Activated T-cell treated with anti-CD3 and anti-CD28 coated beads, Interleukin-2, amount 50 U/mL, for 72 hours (primary cell): ENCODE results near the gene EPHA2. TPM values are rescaled to one million over a fixed set of nuclear protein-coding genes. Genes with fewer than 3 reads are reported as not detected.
"Not testable (repeated sequence)": the region's sequence is repeated elsewhere in the genome, so short reads cannot be mapped to it uniquely, and the experiment has no call there.

ENCODE experiments used
- ATAC-seq, 2 donors: fragments of 150-1000 bp; cut with Tn5 transposase; replicated peaks in 1 of 2; 2 replicates each; pipeline ENCODE4 v1.10.0; 2021; ENCODE audit warnings: moderate library complexity in 2 of 2, mild to moderate bottlenecking in 1 of 2
- DNase-seq, 2 donors: peaks; one replicate each; pipeline ENCODE4 v3.0.0; 2021 to 2022; ENCODE audit warnings: mixed read lengths in 1 of 2
- H3K27ac Mint-ChIP-seq: one replicate; pipeline ENCODE4 v1.8.0; 2022; ENCODE audit warnings: mild to moderate bottlenecking, moderate library complexity, mixed read lengths
- H3K27me3 Mint-ChIP-seq: one replicate; pipeline ENCODE4 v1.8.0; 2022; ENCODE audit warnings: low read depth, mixed read lengths
- H3K36me3 Mint-ChIP-seq, 2 donors: one replicate each; pipeline ENCODE4 v1.8.0; 2022; ENCODE audit warnings: mixed read lengths in 2 of 2, mild to moderate bottlenecking in 1 of 2; ENCODE audit not compliant: insufficient read depth in 2 of 2
- H3K4me1 Mint-ChIP-seq: one replicate; pipeline ENCODE4 v1.8.0; 2022; ENCODE audit warnings: low read depth, mixed read lengths
- H3K4me3 Mint-ChIP-seq, 2 donors: one replicate each; pipeline ENCODE4 v1.8.0; 2022; ENCODE audit warnings: mild to moderate bottlenecking in 2 of 2, mixed read lengths in 2 of 2, moderate library complexity in 2 of 2
- H3K9me3 Mint-ChIP-seq, 2 donors: one replicate each; pipeline ENCODE4 v1.8.0; 2022; ENCODE audit warnings: mixed read lengths in 2 of 2
- total RNA-seq, 2 donors: library from RNA; stranded (reverse); gene quantifications; one replicate each; pipeline ENCODE4 v1.2.3, GENCODE V29; 2022

EPHA2 gene
- total RNA-seq, 2 donors from 2014 or later = 0.43 TPM; not detected in 1

DNA sequence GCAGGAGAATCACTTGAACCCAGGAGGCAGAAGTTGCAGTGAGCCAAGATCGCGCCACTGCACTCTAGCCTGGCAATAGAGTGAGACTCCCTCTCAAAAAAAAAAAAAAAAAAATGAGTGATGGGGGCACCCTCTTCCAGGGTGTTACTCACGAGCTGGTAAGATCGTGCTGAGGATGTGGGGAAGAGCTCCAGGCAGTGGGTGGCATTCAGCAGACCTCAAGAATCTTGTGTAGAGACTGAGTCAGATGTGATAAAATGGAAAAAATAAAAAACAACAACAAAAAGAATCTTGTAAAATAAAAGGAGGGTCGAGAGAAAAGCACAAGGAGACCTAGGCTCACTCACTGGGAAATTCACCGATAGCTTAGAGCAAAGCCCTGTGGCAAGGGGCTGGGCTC, 38.5 kb downstream of the EPHA2 start:
- H3K9me3 Mint-ChIP-seq = no peaks in the 10 kb centered on the region
- H3K36me3 Mint-ChIP-seq = no peaks in the 10 kb centered on the region
- H3K4me1 Mint-ChIP-seq = peaks cover 5% of the 10 kb centered on the region
- H3K27me3 Mint-ChIP-seq = no peaks in the 10 kb centered on the region
- DNase-seq (no peak), ATAC-seq (no peak)
- no peak overlapping the region for H3K27ac Mint-ChIP-seq
- no peak overlapping the region for H3K4me3 Mint-ChIP-seq

DNA sequence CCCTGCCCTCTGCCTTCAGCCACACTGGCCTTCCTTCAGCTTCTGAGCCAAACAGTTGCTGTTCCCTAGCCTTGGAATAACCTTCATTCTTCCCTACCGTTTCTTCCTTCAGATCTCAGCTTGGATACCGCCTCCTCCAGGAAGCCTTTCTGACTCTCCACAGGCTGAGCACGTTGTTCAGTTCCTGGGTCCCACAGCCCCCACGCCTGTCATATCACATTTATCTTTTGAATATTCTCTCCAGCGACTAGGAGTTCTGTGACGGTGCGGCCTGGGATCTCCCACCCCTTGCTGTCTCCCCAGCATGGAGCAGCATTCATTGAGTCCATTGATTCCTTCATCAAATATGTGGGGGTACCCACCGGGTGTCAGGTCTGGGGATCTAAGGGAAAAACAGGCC, 39.2 kb downstream of the EPHA2 start:
- DNase-seq = no peak
- ATAC-seq = no peak
- Mint-ChIP-seq H3K4me1 (peaks cover 5% of the 10 kb centered on the region), H3K4me3 (no peak overlapping the region), H3K27me3 (no peaks in the 10 kb centered on the region), H3K36me3 (no peaks in the 10 kb centered on the region), H3K27ac (no peak overlapping the region), H3K9me3 (no peaks in the 10 kb centered on the region)

DNA sequence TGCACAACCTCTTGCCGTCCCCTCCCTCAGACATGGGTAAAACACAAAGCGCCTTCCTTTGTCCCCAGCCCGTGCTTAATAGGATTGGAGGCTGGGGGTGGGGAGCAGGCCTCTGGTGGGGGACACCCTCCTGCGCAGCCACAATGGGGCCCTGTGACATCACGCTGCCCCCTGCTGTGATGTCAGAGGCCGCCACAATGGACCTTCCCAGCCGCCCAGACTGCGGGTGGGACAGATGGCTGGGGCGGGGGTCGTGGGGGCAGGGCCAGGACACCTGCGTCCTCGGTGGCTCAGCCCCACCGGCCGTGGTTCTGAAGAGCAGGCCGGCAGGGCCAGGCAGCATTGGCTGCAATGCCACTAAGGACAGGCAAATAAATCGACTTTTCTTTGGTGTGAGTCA, 39.9 kb downstream of the EPHA2 start:
- DNase-seq (no peak), ATAC-seq (no peak)
- no peaks in the 10 kb centered on the region for H3K9me3 Mint-ChIP-seq
- H3K4me1 Mint-ChIP-seq = peaks cover 5% of the 10 kb centered on the region
- no peak overlapping the region for H3K27ac Mint-ChIP-seq
- no peaks in the 10 kb centered on the region for H3K27me3 Mint-ChIP-seq
- no peak overlapping the region for H3K4me3 Mint-ChIP-seq
- no peaks in the 10 kb centered on the region for H3K36me3 Mint-ChIP-seq

DNA sequence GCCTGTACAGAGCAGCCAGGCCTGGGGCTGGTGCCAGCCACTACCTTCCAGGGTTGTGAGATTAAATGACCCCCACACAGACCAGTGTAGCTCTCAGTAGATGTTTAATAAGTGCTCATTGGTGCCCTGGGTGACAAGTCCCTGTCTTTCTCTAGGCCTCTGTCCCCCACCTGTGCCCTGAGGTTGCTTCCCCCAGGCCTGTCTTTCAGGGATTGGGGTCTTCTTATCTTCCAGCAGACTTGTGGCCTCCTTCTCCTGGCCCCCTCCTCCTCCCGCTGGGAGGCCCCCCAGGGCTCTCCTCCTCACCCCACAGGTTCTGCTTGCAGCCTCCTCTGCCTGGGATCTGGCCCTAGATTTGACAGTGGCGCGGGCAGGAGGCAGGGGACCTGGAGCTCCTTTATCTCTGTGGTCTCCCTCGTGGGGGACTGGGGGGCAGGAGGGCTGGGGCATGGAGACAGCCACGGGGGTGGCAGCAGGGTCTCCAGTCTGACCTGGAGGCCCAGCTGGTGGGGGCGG, 40.3 kb downstream of the EPHA2 start:
- DNase-seq (no peak), ATAC-seq (no peak)
- Mint-ChIP-seq H3K9me3 (no peaks in the 10 kb centered on the region), H3K4me3 (no peak overlapping the region), H3K4me1 (peaks cover 5% of the 10 kb centered on the region), H3K27ac (no peak overlapping the region), H3K36me3 (no peaks in the 10 kb centered on the region), H3K27me3 (no peaks in the 10 kb centered on the region)

DNA sequence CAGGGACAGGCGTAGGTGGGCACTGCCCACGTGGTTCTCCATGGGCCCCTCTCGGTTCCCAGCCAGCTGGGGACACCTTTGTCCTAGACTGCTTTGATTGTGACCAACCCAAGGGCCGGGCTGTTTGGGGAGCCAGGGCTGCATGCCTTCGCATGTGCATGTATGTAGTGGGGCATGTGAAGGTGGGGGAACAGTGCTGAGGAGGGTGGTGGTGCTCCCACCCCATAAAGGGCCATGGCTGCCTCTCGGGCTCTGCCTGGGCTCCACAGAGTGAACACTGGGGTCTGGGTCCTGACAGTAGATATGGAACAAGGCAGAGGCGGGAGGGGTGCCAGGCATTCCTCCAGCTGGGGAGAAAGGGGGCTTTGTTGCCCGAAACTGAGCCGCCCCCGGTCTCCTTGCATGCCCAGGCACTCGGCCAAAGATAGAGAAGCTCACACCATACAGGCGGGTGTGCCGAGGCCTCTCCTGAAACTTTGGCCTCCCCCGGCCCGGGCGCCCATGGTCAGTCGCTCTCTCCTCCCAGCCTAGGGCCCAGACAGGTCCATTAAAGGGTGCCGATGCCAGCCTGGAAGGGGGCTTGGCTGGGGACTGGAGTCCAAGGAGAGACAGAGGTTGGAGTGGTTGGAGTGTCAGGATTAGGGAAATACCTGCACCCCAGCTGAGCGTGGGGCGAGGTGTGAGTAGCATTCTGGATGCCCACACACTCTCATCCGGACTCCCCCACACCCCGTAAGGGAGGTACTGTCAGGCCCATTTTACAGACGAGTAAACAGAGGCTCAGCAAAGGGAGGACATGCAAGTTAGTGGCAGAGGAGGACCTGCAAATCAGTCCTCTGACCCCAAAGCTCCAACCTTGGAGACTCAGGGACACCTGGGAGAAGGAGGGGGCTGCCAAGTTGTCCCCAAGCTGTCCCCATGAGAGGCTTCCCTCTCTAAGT, 41.1 kb downstream of the EPHA2 start:
- no peaks in the 10 kb centered on the region for H3K9me3 Mint-ChIP-seq

DNA sequence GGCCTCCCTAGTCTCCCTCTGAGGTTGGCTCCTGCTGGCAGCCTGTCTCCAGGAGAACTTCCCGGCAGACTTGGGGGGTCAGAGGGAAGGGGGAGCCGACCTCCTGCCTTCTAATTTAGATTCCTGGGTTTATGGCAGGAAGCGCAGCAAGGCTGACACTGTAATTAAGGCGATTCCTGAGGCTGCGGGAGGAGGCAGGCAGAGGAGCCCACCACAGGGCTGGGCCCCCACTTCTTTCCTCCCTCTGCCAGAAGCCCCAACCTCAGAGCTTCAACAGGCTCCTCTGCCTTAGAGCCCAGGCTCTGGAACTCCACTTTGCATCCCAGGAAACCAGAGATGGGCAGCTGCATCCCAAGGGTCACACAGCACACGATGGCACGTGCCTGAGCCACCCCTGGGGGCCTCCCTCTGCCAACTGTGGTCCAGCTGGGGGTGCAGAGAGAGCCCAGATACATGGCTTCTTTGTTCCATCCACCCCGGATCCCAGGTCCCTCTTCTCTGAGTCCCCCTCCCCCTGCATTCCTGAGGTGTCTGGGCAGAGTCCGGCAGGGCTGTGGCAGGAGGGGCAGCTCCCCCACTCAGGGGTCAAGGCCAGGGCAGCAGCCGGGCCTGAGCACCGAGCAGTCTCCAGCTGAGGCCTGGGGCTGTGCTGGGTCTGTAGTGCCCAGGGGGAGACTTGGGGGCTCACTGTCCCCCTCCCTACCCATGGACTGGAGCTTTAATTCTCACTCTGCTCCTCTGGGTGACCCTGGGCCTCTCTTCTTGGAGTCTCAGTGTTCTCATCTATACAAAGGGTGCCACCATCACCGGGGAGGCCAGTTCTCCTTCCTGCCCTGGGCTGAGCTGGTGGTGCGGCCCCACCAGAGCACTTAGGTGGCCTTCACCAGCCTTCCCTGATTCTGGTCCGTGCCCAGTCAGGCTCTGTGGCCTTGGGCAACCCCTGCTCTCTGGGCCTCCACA, 43.0 kb downstream of the EPHA2 start:
- Mint-ChIP-seq H3K27ac (no peak overlapping the region), H3K36me3 (peaks cover 0 to 3% of the 10 kb centered on the region in 2 donors), H3K4me3 (no peak overlapping the region), H3K9me3 (peaks cover 0 to 3% of the 10 kb centered on the region in 2 donors), H3K27me3 (no peaks in the 10 kb centered on the region), H3K4me1 (peaks cover 5% of the 10 kb centered on the region)
- ATAC-seq (no peak), DNase-seq (no peak)

More for the DNA sequence above, 41.1 kb downstream of the EPHA2 start:
- Mint-ChIP-seq H3K4me1 (peaks cover 5% of the 10 kb centered on the region), H3K27me3 (no peaks in the 10 kb centered on the region), H3K36me3 (no peaks in the 10 kb centered on the region), H3K4me3 (no peak overlapping the region), H3K27ac (no peak overlapping the region)
- ATAC-seq = no peak
- DNase-seq = no peak

DNA sequence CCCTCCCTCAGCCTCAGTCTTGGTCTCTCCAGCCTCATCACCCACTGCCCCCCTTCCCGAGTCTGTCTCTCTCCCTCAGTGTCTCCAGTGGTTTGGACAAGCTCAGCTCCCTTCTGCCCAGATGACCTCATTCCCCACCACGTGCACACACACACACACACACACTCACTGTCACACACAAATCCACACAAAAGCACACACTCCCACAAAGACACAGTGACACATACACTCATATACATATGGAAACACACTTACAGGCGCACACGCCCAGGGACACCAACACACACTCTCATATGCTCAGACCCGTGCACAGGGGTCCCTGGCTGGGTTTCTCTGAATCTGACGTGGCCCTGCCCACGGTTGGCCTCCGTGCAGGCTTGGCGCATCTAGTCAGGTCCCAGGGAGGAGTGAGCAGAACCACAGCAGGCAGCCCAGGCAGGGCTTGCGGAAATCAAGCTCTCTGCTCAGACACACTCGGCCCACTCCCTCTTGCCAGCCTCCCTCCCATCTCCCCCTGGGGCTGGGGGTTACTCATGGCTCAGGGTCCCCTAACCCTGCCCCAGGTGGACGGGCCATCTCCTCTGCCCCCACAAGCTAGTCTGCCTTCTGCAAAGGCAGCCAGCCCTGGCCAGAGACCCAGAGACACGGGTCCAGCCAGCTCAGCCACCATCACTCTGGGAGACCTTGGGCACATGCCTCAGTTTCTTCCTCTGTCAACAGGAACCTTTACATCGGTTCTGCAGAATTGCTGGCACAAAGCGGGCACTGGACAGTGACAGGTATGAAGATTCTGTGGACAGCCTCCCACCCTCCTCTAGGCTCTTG, 43.9 kb downstream of the EPHA2 start:
- ATAC-seq (no peak), DNase-seq (no peak)
- H3K9me3 Mint-ChIP-seq = peaks cover 2 to 3% of the 10 kb centered on the region in 2 donors
- H3K4me1 Mint-ChIP-seq = no peaks in the 10 kb centered on the region
- no peak overlapping the region for H3K4me3 Mint-ChIP-seq
- peaks cover 2 to 3% of the 10 kb centered on the region in 2 donors for H3K36me3 Mint-ChIP-seq
- no peaks in the 10 kb centered on the region for H3K27me3 Mint-ChIP-seq
- no peak overlapping the region for H3K27ac Mint-ChIP-seq

DNA sequence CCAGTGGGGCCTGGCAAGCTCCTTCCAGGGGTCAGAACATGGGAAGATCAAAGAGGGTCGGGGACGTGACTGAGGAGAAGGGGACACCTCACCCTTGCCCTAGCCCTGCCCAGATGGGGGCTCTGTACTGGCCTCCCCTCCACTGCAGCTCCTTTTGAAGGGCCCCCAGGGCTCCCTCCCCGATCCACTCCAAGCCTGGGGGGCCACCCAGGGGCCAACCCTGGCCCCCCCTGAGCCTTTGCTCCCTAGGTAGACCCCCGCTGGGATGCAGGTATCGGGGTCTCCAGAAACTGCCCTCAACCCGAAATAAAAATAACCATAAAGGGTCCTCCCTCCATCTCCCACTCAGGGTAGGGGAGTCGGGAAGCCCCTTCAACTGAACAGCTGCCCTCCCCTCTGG, 45.0 kb downstream of the EPHA2 start:
- Mint-ChIP-seq H3K4me3 (no peak overlapping the region), H3K27ac (no peak overlapping the region), H3K36me3 (peaks cover 2 to 3% of the 10 kb centered on the region in 2 donors), H3K4me1 (no peaks in the 10 kb centered on the region), H3K9me3 (peaks cover 3 to 5% of the 10 kb centered on the region in 2 donors), H3K27me3 (peaks cover 6% of the 10 kb centered on the region)
- DNase-seq = no peak
- ATAC-seq = no peak

DNA sequence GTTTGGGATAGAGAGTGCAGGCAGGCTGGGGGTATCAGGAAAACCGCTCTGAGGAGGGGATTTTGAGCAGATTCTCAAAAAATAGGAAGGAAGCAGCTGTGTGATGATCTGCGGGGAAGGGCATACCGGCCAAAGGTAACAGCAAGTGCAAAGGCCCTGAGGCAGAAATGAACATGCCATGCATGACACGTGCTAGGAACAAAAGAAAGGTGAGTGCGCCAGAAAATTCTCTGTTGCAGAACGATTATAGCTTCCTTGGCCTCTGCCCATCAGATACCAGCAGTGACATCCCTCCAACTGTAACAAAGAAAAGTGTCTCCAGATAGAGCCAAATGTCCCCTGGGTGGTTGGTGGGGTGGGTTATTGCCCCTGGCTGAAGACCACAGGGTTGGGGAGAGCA, 45.4 kb downstream of the EPHA2 start:
- no peak for ATAC-seq
- Mint-ChIP-seq H3K9me3 (peaks cover 3 to 5% of the 10 kb centered on the region in 2 donors), H3K4me1 (no peaks in the 10 kb centered on the region), H3K27ac (no peak overlapping the region), H3K4me3 (no peak overlapping the region), H3K27me3 (peaks cover 6% of the 10 kb centered on the region), H3K36me3 (peaks cover 2 to 3% of the 10 kb centered on the region in 2 donors)
- no peak for DNase-seq

DNA sequence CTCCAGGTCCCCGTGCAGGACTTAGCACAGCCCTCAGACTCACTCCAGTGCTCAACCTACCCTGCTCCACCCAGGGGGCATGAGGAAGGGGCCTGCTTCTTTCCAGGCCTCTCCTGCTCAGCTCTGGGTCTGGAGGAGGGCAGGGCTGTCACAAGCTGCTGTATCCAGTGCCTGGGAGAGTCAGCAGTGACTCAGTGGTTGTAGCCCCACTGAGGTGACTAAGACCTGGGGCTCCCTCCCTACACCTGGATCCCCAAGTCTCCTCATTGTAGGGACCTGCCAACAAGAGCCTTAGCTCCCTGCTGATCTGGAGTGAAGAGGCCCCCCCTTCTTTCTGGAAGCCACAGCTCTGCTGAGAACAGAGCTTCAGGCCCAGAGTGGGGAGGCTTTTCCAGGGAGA, 46.3 kb downstream of the EPHA2 start:
- H3K27me3 Mint-ChIP-seq = peaks cover 6% of the 10 kb centered on the region
- ATAC-seq (no peak), DNase-seq (no peak)
- H3K4me3 Mint-ChIP-seq = no peak overlapping the region
- no peaks in the 10 kb centered on the region for H3K4me1 Mint-ChIP-seq
- peaks cover 3 to 5% of the 10 kb centered on the region in 2 donors for H3K9me3 Mint-ChIP-seq
- peaks cover 2 to 3% of the 10 kb centered on the region in 2 donors for H3K36me3 Mint-ChIP-seq
- no peak overlapping the region for H3K27ac Mint-ChIP-seq

DNA sequence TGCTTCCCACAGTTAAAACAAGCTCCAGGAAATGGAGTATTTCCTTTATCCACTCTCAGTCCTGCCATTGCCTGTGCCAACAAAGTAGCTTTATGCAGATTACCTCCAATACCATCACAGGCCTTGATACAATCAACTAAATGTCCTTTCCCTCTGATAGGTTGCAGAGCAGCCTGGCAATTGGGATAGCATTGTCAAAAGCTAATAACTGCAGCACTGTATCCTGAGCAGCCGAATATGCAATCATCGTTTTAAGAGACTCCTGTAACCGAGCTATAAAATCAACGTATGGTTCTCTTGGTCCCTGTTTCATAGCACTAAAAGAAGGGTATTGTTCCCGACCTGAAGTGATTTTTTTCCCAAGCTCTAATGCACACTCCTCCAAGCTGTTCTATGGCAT, 48.8 kb downstream of the EPHA2 start:
- not testable (repeated sequence) for H3K4me3 Mint-ChIP-seq, H3K27me3 Mint-ChIP-seq, ATAC-seq, H3K4me1 Mint-ChIP-seq, DNase-seq, H3K27ac Mint-ChIP-seq, H3K9me3 Mint-ChIP-seq, H3K36me3 Mint-ChIP-seq

DNA sequence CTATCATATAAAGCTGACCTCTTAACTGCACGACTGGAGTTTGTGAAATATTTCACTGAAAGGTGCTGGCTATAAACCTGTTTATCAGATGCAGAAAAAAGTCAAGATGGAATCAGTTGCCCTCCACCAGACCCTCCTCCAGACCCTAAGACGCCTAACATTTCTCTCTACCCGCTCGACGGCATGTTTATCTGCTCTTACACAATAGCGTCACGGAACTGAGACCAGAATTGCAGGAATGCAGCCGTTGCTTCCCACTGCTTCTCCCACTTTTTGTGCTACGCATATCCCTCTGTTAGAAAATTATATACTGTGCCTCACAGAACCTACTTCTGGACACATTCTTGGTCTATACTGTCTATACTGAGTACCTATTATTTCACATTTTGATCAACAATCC, 54.2 kb downstream of the EPHA2 start:
- ATAC-seq (no peak), DNase-seq (no peak)
- Mint-ChIP-seq H3K27ac (no peak overlapping the region), H3K36me3 (no peaks in the 10 kb centered on the region), H3K9me3 (peaks cover 0 to 3% of the 10 kb centered on the region in 2 donors), H3K4me1 (no peaks in the 10 kb centered on the region), H3K27me3 (peaks cover 18% of the 10 kb centered on the region), H3K4me3 (no peak overlapping the region)
